GM20431 (cell line): ENCODE measurements around the gene PPM1F.
"Not testable (repeated sequence)": the region's sequence is repeated elsewhere in the genome, so short reads cannot be mapped to it uniquely, and the experiment has no call there.

Experiments
- in situ Hi-C: fragments of 300-500 bp; cut with MseI, MboI; formaldehyde crosslinking; loops from one replicate; pipeline ENCODE4 v1.15.0; 2020; ENCODE audit warnings: low sequenced_read_pairs; ENCODE audit not compliant: unreplicated experiment

Gene PPM1F

DNA sequence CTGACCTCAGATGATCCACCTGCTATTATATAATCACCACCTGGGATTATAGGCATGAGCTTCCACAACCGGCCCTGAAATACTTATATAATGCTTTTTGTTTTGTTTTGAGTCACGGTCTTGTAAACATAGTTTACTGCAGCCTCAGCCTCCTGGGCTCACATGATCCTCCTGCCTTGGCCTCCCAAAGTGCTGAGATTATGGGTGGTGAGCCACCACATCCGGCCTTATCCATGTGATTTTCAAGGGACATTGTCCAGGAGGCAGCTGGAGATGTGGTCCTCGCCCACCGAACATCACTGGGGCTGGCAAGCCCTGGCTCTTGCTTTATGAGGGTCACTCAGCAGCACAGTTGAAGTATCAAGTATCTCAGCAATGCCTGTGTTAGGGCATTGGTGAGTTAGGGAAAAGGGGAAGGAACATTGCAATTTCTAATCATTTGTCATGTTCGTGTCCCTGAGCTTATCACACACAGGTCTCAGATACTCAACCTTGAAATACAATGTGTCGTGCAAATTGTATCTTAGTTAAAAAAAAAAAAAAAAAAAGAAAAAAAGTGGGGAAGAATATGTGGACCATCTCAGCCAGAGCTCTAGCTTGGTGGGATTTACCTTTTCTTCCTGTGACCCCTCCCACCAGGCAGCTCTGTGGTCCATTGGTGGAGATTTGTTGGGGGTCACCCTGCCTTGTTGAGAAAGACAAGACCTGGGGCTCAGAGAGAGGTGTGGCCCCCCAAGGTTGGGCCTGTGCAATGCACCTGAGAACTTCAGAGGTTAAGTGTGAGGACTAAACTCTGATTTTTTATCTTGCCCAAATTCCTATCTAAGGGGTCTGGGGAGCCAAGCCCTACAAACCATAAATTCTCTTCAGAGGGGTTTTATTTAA is 44.8 kb downstream of the PPM1F start:
- in situ Hi-C loops, result no loop called here

- in situ Hi-C loops, result not testable (repeated sequence)
Measured at GRCh38 chr22:21905234-21905633, 47.4 kb downstream of the PPM1F start.

DNA sequence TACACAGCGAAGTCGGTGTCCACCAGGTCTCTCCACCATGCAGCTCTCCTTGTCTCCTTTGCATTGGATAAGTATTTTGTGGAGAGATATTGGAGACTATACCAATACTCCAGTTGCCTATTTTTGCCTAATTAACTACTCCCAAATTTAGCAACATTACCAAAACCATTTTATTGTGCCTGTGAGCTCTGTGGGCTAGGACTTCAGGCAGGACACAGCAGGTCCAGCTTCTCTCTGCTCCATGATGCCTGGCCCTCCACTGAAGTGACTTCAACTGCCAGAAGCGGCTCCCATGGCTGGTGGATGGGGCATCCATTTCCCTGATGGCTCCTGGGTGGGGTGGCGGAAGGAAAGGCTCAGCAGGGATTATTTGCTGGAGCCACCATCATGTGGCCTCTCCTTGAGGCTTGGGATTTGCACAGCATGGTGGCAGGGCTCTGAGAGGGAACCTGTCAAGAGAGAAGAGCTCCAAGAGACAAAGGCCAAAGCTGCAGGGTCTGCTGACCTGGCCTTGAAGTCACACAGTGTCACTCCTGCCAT is 48.3 kb downstream of the PPM1F start:
- in situ Hi-C loops, result no loop called here

- in situ Hi-C loops, result no loop called here
Measured at GRCh38 chr22:21903283-21903682, 49.4 kb downstream of the PPM1F start.

DNA sequence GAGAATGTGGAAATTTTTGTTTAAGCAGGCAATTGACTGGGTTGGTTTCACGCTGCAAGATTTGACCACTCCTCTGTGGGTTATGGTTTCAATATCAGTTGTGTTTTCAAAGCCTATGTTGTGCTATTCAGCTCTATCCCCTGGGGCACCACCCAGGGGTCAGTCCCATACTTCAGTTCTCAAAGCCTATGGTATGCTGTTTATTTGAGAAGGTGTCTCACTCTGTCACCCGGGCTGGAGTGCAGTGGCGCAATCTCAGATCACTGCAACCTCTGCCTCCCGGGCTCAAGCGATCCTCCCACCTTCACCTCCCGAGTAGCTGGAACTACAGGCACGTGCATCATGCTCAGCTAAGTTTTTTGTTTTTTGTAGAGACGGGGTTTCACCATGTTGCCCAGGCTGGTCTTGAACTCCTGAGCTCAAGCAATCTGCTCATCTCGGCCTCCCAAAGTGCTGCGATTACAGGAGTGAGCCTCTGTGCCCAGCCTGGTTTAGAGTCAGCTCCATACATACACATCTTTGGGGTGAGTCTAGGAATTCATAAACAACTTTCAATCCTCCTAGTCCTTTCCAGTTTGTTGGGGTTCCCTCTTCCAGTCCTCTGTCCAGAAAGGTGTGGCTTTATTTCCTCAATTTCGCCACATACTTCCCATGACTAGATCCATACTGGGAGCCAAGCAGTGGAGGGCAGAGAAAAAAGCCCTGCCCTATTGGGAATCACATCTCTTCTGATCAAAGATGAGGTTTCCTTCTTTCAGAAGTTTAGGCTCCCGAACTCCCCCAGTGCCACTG is 50.2 kb downstream of the PPM1F start:
- in situ Hi-C loops, result no loop called here

GRCh38 chr22:21898354-21898896 is 54.2 kb downstream of the PPM1F start:
- in situ Hi-C loops, result no loop called here

DNA sequence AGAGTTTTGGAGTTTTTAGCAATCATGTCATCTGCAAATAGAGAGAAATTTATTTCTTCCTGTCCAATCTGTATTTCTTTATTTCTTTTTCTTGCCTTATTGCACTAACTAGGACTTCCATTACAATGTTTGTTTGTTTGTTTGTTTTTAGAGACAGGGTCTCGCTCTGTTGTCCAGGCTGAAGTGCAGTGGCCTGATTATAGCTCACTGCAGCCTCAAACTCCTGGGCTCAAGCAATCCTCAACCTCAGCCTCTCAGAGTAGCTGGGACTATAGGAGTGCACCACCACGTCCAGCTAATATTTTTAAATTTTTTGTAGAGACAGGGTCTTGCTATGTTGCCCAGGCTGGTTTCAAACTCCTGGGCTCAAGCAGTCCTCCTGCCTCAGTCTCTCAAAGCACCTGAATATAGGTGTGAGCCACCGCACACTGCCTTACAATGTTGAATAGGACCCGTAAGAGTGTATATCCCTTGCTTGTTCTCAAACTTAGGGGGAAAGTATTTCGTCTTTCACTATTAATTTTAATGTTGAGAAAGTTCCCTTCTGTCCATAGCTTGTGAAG is 55.6 kb downstream of the PPM1F start:
- in situ Hi-C loops, result no loop called here

DNA sequence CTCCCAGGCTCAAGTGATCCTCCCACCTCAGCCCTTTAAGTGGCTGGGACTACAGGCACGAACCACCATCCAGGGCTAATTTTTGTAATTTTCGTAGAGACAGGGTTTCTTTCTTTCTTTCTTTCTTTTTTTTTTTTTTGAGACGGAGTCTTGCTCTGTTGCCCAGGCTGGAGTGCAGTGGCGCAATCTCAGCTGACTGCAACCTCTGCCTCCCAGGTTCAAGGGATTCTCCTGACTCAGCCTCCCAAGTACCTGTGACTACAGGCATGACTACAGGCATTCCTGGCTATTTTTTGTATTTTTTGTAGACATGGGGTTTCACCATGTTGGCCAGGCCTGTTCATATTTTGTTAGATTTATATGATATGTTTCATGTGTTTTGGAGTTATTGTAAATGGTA is 56.4 kb downstream of the PPM1F start:
- in situ Hi-C loops, result not testable (repeated sequence)

- in situ Hi-C loops, result no loop called here
Measured at GRCh38 chr22:21894799-21895198, 57.8 kb downstream of the PPM1F start.

DNA sequence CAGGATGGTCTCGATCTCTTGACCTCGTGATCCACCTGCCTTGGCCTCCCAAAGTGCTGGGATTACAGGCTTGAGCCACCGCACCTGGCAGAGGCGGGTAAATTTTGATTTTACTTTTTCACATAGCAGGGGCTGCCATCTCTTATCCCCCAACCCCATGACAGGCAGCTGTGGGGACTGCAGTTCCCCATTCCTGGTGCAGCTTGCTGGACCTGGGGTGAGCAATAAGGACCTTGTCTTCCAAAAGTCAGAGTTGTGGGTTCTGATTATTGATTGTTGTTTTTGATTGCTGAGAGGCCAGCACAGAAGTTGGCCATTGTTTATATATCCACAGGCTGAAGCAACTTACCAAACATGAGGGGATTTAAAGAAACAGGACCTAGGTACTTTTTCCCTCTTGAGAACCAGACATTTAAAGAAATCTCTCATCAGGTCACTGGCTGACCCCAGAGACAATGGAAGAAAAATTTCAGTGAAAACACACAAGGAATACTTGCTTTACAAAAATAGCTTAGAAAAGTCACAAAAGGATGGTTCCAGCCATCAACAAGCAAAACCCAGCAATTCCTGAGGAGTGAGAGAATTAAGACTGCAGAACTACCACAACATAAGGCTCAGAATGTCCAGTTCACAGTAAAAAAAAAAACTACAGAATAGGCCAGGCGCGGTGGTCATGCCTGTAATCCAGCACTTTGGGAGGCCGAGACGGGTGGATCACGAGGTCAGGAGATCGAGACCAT is 63.2 kb downstream of the PPM1F start:
- in situ Hi-C loops, result no loop called here

GRCh38 chr22:21887841-21888240 is 64.8 kb downstream of the PPM1F start:
- in situ Hi-C loops, result no loop called here

GRCh38 chr22:21883930-21884329 is 68.7 kb downstream of the PPM1F start:
- in situ Hi-C loops, result not testable (repeated sequence)

DNA sequence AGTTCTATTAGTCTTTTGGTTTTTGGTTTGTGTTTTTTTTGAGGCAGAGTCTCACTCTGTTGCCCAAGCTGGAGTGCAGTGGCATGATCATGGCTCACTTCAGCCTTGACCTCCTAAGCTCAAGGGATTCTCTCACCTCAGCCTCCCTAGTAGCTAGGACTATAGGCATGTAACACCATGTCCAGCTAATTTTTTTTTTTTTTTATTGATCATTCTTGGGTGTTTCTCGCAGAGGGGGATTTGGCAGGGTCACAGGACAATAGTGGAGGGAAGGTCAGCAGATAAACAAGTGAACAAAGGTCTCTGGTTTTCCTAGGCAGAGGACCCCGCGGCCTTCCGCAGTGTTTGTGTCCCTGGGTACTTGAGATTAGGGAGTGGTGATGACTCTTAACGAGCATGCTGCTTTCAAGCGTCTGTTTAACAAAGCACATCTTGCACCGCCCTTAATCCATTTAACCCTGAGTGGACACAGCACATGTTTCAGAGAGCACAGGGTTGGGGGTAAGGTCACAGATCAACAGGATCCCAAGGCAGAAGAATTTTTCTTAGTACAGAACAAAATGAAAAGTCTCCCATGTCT is 69.8 kb downstream of the PPM1F start:
- in situ Hi-C loops, result not testable (repeated sequence)

DNA sequence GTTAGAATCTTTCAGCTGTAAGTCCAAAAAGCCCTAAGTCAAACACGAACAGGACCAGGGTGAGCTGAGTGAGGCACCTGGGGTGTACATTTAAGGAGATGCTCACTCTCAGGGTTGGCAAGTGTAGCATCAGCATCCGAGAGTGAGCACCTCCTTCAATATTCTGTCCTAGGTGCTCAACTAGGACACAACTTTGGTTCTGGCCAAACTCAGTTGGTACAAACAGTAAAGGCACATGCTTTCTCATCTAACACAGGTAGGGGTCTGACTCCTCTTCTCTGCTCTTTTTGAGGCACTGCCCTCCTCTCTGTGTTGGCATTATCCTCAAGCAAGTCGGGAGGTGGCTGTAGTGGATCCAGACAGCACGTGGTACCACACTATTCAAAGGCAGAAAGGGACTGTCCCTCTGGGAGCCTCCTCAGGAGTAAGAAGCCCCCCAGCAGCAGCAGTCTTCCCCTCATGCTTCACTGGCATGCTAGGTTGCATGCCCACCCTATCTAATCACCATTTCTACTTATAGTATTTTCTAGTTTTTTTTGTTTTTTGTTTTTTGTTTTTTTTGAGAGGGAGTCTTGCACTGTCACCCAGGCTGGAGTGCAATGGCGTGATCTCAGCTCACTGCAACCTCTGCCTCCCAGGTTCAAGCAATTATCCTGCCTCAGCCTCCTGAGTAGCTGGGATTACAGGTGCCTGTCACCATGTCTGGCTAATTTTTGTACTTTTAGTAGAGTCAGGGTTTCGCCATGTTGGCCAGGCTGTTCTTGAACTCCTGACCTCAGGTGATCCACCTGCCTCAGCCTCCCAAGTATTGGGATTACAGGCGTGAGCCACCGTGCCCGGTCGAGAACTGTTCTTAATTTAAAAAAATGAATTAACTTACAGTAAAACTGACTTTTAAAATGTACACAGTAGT is 70.6 kb downstream of the PPM1F start:
- in situ Hi-C loops, result no loop called here

DNA sequence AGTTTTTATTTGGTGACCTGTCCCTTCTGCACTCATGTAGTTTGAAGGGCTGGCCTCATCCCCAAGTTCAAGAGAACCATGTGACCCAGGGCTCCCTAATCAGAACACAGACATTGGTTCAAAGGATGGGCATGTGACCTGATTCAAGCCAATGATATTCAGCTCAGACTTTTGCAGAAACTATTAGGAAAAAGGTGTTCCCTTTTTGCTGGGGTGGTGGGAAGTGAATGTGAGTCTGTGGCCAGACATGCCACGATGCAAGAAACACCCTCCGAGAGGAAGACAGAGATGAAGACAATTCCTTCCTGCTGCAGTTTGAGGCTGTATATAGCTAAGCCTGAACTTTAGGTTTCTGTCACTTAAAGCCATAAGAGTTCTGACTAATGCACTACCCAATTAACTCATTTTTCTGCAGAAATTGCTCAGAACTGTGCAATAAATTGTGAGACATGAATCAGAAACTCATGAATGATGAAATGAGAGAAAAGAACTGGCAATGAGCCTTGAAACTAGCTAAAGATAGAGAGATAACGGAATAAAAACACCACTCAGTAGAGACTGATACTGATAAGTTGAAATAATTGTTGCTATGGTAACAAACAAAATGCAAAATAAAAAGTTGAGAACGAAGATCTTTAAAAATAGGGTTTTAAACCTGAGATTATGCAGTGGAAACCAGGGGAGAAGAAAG is 76.0 kb downstream of the PPM1F start:
- in situ Hi-C loops, result no loop called here

- in situ Hi-C loops, result not testable (repeated sequence)
Measured at GRCh38 chr22:21874953-21875352, 77.7 kb downstream of the PPM1F start.

DNA sequence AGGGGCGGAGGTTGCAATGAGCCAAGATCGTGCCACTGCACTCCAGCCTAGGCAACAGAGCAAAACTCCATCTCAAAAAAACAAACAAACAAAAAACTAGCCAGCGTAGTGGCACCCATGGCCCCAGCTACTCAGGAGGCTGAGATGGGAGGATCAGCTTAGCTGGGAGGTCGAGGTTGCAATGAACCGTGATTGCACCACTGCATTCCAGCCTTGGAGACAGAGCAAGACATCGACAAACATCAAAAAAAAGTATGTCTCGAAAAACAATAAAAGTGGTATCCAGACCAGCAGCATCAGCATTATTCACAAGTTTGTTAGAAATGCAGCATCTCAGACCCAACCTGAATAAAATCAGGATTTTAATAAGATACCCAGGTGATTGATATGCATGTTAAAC is 79.0 kb downstream of the PPM1F start:
- in situ Hi-C loops, result no loop called here

- in situ Hi-C loops, result not testable (repeated sequence)
Measured at GRCh38 chr22:21872741-21873140, 79.9 kb downstream of the PPM1F start.
